GM12873 (cell line): Measurements from ENCODE around the gene IRX3.

Experiments
- TF ChIP-seq, protein P1 (sequence below): IDR thresholded peaks from 2 replicates; pipeline ENCODE4 v1.5.1; 2012; ENCODE audit warnings: low read depth, mild to moderate bottlenecking, moderate library complexity, low read length, control low read depth; ENCODE audit not compliant: insufficient read depth; ENCODE audit errors: missing control alignments

IRX3 gene

DNA sequence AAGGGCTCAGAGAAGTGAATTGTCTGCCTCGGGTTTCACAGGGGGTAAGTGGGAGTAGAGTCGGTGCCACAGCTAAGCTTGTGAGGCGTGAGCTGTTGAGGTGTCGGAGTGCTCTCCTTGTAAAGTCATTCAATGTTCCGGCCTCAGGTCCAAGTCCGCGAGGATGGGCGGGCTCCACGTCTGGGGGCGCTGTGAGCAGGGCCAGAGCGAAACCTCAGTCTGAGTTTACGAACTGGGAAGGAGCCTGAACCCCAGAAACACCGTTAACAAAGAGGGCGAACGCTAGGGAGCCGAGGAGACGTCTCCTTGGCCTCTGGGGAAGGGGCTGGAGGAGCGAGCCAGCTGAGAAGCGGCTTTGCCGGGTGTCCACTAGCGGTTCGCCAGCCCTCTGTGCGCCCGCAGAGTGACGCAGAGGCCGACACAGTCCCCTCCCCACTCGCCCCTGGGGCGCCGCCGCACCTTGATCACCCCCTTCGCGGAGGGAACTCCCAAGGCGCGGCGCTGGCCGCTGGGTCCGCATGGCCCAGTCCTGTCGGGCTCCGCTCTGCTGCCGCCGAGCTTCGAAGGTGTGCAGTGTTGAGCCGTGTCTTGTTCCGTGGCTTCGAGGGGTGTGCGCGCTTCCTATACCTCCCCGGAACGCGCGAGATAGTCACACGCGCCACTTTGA is 4.9 kb downstream of the IRX3 start:
- TF ChIP-seq, protein P1, sequence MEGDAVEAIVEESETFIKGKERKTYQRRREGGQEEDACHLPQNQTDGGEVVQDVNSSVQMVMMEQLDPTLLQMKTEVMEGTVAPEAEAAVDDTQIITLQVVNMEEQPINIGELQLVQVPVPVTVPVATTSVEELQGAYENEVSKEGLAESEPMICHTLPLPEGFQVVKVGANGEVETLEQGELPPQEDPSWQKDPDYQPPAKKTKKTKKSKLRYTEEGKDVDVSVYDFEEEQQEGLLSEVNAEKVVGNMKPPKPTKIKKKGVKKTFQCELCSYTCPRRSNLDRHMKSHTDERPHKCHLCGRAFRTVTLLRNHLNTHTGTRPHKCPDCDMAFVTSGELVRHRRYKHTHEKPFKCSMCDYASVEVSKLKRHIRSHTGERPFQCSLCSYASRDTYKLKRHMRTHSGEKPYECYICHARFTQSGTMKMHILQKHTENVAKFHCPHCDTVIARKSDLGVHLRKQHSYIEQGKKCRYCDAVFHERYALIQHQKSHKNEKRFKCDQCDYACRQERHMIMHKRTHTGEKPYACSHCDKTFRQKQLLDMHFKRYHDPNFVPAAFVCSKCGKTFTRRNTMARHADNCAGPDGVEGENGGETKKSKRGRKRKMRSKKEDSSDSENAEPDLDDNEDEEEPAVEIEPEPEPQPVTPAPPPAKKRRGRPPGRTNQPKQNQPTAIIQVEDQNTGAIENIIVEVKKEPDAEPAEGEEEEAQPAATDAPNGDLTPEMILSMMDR: no peak

GRCh38 chr16:54280751-54281150 is 5.8 kb downstream of the IRX3 start:
- TF ChIP-seq, protein P1: no peak

DNA sequence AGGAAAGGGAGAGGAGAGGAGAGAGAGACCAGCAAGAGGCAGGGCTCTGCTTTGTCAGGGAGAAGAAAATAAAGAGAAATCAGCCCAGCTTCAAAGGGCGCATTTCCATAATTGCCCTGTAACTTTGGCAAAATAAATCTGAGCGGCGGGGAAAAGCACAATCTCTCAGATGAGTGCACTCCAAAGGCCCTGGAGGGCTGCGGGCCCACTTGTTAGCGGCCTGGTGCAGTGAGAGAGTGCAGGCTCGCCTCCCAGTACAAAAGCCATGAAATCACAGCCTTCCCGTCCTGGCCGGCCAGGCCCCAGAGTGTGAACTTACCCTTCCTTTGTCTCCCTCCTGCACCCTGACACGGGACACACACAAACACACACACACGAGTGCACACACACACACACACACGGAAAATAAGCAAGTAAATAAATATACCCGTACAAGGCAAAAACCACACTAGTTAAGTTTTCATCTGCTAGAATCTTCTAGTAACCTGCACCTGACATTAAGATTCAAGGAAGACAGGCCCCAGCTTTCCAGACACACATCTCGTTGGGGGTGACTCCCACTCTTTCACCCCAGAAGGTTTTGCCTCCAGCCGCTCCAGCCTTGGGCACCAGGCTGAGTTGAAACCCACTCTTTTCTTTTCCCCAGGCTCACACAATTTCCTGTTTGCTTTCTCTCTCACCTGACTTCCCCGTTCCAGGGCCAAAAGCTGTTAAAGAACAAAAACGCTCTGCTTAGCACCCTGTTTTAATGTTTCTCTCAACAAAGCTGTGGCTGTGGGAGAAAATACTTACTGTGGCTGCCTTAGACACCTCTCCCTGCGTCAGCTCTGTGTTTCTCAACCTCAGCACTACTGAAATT is 8.5 kb downstream of the IRX3 start:
- TF ChIP-seq, protein P1: no peak

DNA sequence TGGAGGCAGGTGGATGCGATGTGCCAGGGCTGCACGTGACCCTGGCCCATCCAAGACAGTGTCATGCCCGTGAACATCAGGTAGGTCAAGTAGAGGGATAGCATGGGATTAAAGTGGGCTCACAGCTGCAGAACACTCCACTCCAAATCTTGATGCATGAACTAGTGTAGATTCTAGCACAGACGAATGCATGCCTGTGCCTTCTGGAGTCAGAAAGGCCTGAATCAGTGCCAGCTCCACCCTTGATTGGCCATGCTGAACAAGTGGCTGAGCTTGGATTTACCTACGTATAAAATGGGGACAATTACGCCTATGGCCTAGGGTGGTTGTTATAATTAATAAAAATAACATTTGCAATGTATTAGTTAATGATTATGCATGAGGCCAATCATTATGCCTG is 10.6 kb downstream of the IRX3 start:
- TF ChIP-seq, protein P1: no peak

DNA sequence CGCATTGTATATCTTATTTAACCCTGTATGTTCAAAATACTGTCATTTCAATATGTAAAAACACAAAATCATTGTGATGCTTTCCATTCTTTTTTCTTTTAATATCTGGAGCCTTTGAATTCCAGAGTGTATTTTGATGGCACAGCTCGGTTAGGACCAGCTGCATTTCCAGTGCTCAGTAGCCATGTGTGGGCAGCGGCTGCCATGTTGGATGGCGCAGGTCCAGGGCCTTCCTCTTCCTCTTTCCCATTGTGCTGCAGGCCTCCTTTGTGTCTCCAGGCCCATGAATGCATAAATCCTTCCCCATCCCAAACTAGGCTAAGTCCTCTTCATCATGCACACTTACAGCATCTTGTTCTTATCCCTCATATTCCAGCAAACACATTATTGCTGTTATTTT is 13.0 kb downstream of the IRX3 start:
- TF ChIP-seq, protein P1: no peak

- TF ChIP-seq, protein P1: no peak
Measured at GRCh38 chr16:54270711-54271110, 15.9 kb downstream of the IRX3 start.

- TF ChIP-seq, protein P1: no peak
Measured at GRCh38 chr16:54269461-54269860, 17.1 kb downstream of the IRX3 start.
